ENCODE results near the gene PRSS56.

PRSS56 gene

DNA sequence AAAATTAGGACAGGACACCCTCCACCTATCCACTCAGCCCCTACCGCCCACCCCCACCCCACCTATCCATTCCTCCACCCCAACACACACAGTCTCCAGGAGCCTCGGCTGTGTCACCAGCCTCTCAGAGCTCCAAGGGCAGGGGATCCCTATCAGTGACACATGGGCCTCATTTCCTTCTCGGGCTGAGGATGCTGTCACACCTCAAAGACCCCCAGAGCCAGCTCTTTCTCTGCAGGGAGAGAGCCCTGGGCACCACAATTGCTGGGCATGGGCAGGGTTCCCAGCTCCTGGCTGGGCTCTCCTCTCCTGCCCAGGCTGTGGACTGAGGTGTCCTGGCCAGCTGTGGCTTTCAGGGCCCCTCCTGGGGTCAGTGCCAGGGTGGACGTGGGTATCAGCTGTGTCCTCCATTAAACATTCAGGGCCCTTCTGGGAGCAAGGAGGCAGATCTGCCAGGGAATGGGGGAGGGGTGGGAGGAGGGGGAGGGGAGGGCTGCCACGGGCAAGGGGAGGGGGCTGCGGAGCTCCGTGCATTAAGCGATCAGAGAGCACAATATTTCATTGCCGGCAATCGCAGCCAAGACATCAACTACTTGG is 18.3 kb upstream of the PRSS56 start:
- no peak for DNase-seq (ENCODE audit: low read depth in 2 of 2, low spot score in 1 of 2)

DNA sequence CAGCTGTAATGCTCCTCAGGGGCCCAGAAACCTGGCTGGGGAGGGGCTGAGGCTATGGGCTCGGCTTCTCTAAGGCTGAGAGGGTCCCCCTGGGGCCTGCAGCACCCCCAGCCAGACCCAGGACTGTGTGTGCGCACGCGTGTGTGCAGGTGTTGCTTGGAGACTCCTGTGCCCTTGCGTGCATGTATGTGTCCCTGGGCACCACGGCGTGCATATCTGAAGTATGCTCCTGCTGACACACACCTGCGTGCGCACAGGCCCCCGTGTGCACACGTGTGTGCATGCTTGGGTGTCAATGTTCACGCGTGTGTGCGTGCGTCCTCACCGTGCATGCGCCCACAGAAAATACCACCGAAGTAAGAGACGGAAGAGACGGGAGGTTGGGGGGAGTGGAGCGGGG is 17.7 kb upstream of the PRSS56 start:
- DNase-seq (ENCODE audit: low read depth in 2 of 2, low spot score in 1 of 2), result no peak

DNA sequence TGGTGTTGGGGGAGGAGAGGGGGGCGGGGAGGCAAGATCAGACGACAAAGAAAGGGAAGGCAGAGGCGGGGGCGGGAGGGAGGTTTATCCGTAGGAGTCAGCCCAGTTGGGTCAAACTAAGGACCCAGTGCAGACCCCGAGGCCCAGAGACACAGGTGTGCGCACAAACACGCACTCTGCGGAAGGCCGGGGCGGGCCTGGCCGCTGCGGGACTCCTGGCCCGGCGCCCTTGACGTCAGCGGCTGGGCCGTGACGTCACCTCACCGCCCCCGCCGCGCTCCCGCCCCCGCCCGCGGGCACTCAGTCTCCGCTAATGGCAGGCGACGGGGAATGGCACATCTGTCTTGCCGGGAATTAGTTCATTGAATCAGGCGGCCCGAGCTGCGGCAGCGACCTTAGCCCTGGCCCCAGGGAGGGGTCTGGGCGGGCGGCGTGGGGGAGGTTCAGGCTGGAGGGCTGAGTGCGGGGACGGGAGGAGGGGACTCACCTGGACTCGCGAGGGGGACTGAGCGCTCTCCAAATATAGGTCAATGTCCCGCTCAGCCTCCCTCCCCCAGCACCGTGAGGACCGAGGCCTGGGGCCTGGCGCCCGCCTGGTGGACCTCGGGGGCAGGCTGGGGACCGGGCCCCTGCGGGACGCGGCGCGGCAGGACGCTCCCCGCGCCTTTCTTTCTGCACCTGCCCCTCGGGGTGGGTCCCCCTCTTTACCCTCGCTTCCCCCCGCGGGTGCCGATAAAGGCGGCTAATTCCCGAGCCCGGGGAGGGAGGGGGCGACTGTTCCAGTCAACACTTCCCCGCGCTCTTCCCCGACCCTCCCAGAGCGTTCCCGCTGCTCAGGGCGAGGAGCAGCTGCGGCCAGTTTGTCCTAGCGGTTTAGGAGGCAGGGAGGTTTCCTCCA is 17.0 kb upstream of the PRSS56 start:
- no peak for DNase-seq (ENCODE audit: low read depth in 2 of 2, low spot score in 1 of 2)

DNA sequence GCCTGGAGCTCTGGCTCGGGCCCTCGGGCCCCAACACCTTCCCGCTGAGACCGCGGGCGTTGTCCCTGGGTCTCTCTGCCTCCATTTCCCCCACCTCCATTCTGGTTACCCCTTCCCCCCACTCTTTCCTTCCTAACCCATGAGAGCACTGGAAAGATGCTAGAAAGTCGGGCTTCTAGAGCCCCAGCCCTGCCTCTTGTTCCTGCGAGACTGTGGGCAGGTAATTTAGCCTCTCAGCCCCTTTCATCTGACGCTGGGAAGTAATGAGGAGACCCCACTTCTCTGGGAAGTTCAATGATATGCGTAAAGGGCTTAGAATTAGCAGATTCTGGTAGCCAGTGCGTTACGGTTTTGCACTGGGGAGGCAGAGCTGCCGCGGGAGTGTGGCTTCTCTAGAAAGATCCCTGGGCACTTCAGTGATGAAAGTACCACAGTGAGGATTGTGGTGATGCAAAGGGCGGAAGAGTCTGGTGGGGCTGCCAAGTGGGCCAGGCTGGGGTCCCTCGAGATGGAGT is 16.3 kb upstream of the PRSS56 start:
- no peak for DNase-seq (ENCODE audit: low read depth in 2 of 2, low spot score in 1 of 2)

DNA sequence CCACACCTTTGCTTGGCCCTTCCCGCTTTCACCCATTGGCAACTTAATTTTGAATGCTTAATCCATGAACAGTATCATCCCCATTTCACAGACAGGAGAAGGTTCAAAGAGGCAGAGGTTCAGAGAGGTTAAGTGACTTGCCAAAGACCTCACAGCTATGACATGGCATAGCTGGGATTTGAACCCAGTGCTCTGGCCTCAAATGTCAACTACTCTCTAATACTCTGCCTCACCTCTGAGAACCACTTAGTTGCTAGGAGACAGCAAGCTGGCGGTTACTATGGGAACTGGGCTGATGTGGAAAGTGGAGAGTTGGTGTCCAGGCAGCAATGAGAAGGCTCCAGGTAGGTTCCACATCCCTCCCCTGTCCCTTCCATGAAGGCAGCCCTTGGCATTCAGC is 15.8 kb upstream of the PRSS56 start:
- no peak for DNase-seq (ENCODE audit: low read depth in 2 of 2, low spot score in 1 of 2)

DNA sequence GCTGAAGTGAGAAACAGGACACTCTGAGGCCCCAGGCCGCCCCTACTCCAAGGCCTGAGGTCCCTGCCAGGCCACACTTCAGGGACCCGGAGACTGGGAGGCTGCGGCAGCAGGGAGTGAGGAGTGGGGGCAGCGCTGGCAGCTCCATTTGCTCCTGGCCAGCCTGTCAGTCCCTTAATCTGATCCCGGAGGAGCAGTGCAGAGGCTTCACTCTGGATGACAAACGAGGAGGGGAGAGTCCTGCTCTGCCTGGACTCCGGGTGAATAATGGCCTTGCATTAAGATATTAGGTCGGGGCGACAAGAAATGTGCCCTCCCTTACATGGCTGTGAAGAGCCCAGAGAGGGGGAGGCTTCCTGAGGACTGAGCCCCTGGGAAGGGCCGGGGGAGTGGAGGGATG is 14.3 kb upstream of the PRSS56 start:
- DNase-seq (ENCODE audit: low read depth in 2 of 2, low spot score in 1 of 2), result no peak

DNA sequence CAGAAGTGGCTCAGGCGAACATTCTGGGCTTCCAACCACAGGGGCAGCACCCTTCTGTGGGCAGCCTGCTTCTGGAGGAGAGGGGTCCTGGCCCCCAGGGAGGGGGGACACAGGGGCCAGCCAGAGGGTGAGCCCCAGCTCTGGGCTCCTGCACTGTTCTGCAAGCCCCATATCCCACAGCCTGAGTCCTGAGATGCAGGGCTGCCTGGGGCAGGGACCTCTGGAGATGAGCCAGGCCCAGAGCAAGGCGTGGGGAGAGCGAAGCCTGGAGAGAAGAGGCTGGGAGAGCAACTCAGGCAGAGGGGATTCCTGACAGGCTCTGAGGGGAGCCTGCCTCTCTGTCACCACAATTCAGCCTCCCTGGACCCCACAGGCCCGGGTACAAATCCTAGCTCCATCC is 13.5 kb upstream of the PRSS56 start:
- no peak for DNase-seq (ENCODE audit: low read depth in 2 of 2, low spot score in 1 of 2)

DNA sequence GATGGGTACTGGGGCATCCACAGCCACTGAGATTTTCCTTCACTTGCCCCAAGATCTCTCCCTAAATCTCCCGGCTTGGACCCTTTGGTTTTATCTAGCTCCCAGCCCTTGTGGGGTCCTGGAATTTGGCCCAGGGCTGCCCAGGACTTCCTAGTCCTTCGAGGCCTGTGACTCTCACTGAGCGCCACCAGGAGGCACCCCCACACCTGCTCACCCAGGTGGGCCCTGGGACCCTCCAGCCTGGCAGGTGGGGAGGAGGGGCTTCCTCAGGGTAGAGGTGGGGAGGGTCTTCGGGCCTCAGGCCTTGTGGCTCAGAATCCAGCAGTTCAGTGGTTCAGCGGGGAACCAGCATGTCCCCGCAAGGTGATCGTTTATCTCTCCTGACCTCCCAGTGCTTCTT is 11.9 kb upstream of the PRSS56 start:
- no peak for DNase-seq (ENCODE audit: low read depth in 2 of 2, low spot score in 1 of 2)

DNA sequence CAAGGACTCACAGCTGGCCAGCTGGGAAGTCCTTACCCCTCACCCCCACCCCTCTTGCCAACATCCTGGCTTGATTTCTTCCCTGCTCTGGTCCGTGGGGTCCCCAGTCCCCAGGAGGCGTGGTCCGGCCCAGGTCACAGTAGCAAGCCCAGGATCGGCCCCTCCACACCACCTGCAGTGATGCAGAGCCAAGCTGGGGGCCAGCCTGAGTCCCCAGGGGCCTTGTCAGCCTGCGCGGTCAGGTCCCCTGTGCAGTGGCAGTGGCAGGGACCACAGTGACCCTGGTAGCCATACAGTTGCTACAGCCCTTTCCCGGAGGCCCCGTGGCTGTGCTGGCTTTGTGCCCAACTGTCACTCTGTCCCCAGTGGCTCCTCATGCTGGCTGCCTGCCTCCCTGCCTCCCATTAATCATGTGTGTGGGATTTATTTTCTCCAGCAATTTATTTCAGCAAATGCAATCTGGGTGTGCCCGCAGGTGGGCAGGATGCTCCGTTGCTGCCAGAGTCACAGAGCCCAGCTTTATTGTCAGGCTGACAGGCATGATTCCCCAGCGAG is 8.8 kb upstream of the PRSS56 start:
- DNase-seq (ENCODE audit: low read depth in 2 of 2, low spot score in 1 of 2), result no peak

DNA sequence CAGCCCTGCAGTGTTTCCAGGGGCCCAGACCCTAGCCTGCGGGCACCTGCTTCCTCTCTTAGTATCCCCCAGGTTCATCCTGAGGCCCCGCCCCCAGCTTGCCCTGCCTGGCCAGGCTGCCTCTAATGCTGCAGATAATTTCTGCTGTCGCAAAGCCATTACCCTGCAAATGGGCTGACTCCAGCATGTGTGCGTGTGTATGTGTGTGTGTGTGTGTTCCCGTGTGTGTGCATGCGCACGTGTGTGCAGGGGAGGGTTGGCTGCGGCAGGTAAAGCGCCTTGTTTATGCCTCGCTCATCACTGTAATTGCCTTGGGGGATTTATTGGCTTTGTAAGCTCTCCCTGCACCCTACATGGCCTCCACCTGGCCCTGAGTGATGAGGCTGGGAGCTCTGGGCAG is 7.6 kb upstream of the PRSS56 start:
- DNase-seq (ENCODE audit: low read depth in 2 of 2, low spot score in 1 of 2), result no peak

DNA sequence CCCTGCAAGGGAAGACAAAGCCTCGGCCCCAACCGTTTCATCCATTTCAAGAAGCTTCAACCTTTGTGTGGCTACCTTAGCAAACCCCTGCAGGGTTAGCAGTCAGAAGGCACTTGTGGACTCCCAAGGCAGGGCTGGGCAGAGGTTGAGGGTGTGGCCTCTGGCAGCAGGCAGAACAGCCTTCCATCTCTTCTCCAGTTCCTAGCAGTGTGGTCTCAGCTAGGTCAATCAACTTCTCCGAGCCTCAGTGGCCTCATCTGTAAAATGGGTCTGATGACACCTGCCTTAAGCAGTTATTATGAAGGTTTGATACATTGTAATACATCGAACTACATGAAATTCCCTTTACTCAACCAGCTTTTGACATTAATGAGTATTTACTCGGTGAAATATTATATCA is 6.8 kb upstream of the PRSS56 start:
- DNase-seq (ENCODE audit: low read depth in 2 of 2, low spot score in 1 of 2), result no peak

DNA sequence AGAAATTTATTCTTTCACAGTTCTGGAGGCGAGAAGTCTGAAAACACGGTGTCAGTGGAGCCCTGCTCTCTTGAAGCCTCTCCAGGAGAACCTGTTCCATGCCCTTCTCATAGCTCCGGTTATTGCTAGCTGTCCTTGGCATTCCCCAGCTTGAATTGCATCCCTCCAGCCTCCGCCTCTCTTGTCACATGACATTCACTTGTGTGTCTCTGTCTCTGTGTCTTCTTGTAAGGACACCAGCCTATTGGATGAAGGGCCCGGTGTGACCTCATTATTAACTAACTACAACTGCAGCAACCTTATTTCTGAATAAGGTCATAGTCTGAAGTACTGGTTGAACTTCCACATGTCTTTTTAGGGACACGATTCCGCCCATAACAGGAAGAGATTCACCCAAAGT is 4.5 kb upstream of the PRSS56 start:
- DNase-seq (ENCODE audit: low read depth in 2 of 2, low spot score in 1 of 2), result no peak

DNA sequence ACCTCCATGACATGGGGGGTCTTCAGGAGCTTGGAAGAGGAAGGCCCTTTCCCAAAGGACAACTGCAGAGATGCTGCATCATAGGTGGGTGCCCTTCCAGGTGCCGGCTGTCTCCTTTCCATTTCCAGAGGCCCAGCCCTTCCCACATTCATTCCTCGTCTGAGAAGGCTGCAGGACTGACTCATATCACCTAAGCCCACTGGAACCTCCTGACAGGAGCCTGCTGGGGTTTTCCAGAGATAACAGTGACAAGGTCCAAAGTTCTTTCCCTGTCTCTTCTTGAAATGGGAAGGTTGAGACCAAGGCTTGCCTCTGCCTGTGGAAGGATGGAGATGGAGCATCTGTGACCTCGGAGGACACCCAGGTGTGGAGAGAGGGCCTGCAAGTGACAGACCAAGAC is 3.6 kb upstream of the PRSS56 start:
- DNase-seq (ENCODE audit: low read depth in 2 of 2, low spot score in 1 of 2), result no peak

DNA sequence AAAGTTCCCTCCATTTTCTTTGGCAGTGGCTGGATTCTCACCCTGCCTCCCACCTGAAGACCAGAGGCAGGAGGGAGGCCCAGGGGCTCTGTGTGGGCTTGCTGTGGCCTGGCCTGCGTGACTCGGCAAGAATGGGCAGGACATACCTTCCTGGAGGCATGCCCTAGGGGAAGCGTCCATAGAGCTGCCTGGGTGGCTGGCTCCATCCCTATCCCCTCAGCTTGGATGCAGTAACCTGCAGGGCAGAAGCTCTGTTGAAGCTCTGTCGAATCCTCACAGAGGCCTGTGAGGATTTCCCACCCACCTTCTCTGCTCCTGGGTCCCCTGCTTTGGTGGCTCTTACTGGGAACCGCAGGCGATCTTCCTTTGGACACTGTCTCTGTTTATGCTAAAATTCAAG is 1.3 kb upstream of the PRSS56 start:
- no peak for DNase-seq (ENCODE audit: low read depth in 2 of 2, low spot score in 1 of 2)

DNA sequence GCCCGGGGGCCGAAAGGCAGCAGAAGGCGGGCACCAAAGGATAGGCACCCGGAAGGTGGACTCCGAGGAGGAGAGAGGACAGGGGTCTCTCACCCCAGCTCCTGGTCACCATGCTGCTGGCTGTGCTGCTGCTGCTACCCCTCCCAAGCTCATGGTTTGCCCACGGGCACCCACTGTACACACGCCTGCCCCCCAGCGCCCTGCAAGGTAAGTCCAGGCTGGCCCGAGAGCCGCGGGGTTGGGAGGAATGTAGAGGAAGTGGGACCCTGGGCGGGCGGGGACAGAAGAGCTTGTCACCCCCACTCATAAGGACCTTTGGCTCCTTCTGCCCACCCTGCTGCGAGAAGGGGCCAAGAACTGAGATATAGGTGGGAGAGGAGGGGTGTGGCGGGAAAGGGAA is 301 bp downstream of the PRSS56 start:
- DNase-seq (ENCODE audit: low read depth in 2 of 2, low spot score in 1 of 2), result no peak

DNA sequence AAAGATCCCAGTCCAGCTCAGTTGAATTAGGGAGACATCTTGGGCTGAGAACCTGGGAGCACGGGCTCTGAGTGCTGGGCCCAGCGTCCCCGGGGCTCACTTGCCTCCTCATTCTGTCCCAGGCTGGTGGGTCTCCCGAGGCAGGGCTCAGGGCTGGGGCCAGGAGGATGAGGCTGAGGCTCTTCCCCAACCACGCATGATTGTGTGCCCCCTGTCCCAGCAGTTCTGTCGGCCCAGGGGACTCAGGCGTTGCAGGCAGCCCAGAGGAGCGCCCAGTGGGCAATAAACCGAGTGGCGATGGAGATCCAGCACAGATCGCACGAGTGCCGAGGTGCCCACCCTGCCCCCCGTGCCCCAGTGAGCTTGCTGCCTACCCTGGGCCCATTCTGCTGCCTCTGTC is 910 bp downstream of the PRSS56 start:
- no peak for DNase-seq (ENCODE audit: low read depth in 2 of 2, low spot score in 1 of 2)

DNA sequence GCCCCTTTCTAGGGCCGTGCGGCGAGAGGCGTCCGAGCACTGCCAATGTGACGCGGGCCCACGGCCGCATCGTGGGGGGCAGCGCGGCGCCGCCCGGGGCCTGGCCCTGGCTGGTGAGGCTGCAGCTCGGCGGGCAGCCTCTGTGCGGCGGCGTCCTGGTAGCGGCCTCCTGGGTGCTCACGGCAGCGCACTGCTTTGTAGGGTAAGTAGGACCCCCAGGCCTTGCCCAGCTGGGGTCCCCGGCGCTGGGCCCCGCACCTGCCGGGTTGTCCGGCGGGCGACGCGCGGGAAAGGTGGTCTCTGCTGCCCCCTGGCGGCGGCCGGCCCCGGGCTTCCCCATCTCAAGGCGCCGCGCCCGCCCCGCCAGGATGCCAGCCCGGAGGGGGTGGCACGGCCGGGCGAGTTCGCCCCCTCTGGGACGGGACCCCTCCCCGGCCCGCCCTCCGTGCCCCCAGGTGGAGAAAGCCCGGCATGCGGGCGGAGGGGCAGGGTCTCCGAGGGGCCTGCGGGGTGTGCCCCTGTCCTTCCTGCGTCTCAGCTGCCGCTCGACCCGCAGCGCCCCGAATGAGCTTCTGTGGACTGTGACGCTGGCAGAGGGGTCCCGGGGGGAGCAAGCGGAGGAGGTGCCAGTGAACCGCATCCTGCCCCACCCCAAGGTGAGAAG is 1.9 kb downstream of the PRSS56 start:
- DNase-seq (ENCODE audit: low read depth in 2 of 2, low spot score in 1 of 2), result peak; percentile 24 to 37

DNA sequence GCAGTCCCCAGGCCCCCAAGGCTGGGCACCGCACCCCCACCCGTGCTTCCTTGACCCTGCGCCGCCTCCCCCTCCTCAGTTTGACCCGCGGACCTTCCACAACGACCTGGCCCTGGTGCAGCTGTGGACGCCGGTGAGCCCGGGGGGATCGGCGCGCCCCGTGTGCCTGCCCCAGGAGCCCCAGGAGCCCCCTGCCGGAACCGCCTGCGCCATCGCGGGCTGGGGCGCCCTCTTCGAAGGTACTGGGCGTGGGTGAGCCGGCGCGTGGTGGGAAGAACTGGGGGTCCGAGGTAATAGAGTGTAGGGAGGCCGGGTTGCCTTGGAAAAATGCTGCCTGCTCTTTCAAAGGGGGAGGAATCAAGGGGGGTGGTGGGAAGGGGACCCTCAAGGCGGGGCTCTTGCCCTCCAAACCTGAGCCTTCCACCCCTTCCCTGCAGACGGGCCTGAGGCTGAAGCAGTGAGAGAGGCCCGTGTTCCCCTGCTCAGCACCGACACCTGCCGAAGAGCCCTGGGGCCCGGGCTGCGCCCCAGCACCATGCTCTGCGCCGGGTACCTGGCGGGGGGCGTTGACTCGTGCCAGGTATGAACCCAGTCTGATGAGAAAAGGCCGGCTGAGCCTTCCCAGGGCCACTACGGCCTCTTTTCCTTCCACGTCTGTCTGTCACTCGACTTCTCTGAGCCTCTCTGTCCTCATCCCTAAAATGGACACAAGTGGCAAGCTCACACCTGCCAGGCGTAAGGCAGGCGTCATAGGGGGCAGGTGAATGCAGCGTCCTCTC is 2.6 kb downstream of the PRSS56 start:
- no peak for DNase-seq (ENCODE audit: low read depth in 2 of 2, low spot score in 1 of 2)

DNA sequence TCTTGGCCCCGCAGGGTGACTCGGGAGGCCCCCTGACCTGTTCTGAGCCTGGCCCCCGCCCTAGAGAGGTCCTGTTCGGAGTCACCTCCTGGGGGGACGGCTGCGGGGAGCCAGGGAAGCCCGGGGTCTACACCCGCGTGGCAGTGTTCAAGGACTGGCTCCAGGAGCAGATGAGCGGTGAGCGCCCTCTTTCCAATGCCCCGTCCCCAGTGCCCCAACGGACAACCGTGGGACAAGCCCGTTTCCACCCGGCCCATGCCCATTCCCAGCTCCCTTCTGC is 3.2 kb downstream of the PRSS56 start:
- no peak for DNase-seq (ENCODE audit: low read depth in 2 of 2, low spot score in 1 of 2)

DNA sequence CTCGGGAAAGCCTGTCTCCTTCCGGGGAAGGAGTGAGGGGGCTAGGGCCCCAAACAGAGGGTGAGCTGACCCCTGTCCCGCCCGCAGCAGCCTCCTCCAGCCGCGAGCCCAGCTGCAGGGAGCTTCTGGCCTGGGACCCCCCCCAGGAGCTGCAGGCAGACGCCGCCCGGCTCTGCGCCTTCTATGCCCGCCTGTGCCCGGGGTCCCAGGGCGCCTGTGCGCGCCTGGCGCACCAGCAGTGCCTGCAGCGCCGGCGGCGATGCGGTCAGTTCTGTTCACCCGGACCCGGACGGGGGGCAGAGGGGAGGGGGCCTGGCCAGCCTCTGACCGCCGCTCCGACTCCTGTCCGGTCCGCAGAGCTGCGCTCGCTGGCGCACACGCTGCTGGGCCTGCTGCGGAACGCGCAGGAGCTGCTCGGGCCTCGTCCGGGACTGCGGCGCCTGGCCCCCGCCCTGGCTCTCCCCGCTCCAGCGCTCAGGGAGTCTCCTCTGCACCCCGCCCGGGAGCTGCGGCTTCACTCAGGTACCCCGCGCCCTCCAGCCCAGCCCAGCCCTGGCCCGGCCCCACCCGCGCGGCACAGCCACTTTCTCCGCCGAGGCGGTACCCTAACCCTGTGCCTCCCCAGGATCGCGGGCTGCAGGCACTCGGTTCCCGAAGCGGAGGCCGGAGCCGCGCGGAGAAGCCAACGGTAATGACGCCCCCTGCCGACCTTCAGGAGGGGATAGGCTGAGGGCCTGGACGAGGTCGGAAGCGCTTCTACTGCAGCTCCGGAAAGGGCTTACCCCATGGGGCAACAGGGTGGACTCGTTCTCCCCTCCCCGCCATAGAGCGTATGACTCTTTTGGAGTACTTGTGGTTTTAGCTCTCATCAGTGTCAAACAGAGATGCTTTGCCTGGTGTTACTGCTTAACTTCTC is 3.8 kb downstream of the PRSS56 start:
- no peak for DNase-seq (ENCODE audit: low read depth in 2 of 2, low spot score in 1 of 2)

All from stimulated activated CD8-positive, alpha-beta memory T cell treated with anti-CD3 and anti-CD28 coated beads, Interleukin-4, amount 100 ng/mL, for 1 hour (primary cell).